HepG2 (cell line): Measurements from ENCODE around the gene C16orf87. TPM values are rescaled to one million over a fixed set of nuclear protein-coding genes. Genes with fewer than 3 reads are reported as not detected.

Experiments used
- HNF4G ChIP-seq, 2 experiments: sonication (generic) in 1 of 2; formaldehyde crosslinking in 1 of 2; IDR thresholded peaks; 2 replicates each; pipeline versions ENCODE4 v1.4.0 to v1.6.1; 2011 to 2020; ENCODE audit warnings: borderline replicate concordance in 2 of 2, low read depth in 2 of 2, mild to moderate bottlenecking in 2 of 2, low read length in 1 of 2, missing genetic modification reagents in 1 of 2, moderate library complexity in 1 of 2
- KDM4B ChIP-seq: sonication (generic); formaldehyde crosslinking; IDR thresholded peaks from 2 replicates; pipeline ENCODE4 v1.4.0; 2020; ENCODE audit warnings: missing genetic modification reagents
- KMT2A ChIP-seq: sonication (generic); formaldehyde crosslinking; IDR thresholded peaks from 2 replicates; pipeline ENCODE4 v1.4.0; 2020; ENCODE audit warnings: missing genetic modification reagents
- MTA3 ChIP-seq: sonication (generic); formaldehyde crosslinking; IDR thresholded peaks from 2 replicates; pipeline ENCODE4 v1.4.0; 2020; ENCODE audit warnings: missing genetic modification reagents
- NCOA1 ChIP-seq: sonication (generic); formaldehyde crosslinking; IDR thresholded peaks from 2 replicates; pipeline ENCODE4 v1.9.0; 2021; ENCODE audit warnings: missing genetic modification reagents
- SMAD3 ChIP-seq: sonication (generic); formaldehyde crosslinking; IDR thresholded peaks from 2 replicates; pipeline ENCODE4 v1.4.0; 2020; ENCODE audit warnings: missing genetic modification reagents
- ZBTB38 ChIP-seq: sonication (generic); formaldehyde crosslinking; IDR thresholded peaks from 2 replicates; pipeline ENCODE4 v1.5.1; 2020; ENCODE audit warnings: mild to moderate bottlenecking, missing genetic modification reagents
- ZNF24 ChIP-seq: fragments of 450-650 bp; IDR thresholded peaks from 2 replicates; pipeline ENCODE4 v1.6.1; 2017; ENCODE audit warnings: antibody characterized with exemption, mild to moderate bottlenecking
- ZNF337 ChIP-seq: sonication (generic); formaldehyde crosslinking; IDR thresholded peaks from 2 replicates; pipeline ENCODE4 v1.5.1; 2020; ENCODE audit warnings: missing genetic modification reagents, low read depth, mild to moderate bottlenecking, borderline replicate concordance
- ZNF441 ChIP-seq: sonication (generic); formaldehyde crosslinking; IDR thresholded peaks from 2 replicates; pipeline ENCODE4 v1.7.0; 2021; ENCODE audit warnings: missing genetic modification reagents, borderline replicate concordance
- ZNF549 ChIP-seq: sonication (generic); formaldehyde crosslinking; IDR thresholded peaks from 2 replicates; pipeline ENCODE4 v1.5.0; 2020; ENCODE audit warnings: missing genetic modification reagents
- ZSCAN9 ChIP-seq: IDR thresholded peaks from 2 replicates; pipeline ENCODE4 v1.6.1; 2016; ENCODE audit warnings: borderline replicate concordance
- polyA plus RNA-seq, 8 experiments: library from polyadenylated mRNA; depleted of rRNA in 3 of 8; stranded (reverse) in 7 of 8; unstranded in 1 of 8; fragments of >200 nt; fragmentation: Illumina TruSeq in 4 of 8; extraction: Trizol in 4 of 8; gene quantifications; 2 replicates each; pipeline versions ENCODE4 v1.2.1 to v1.2.3, GENCODE V29; 2011 to 2016; ENCODE audit warnings: low read depth in 4 of 8, missing spikeins in 1 of 8, mixed read lengths in 1 of 8; ENCODE audit not compliant: insufficient read depth in 1 of 8
- total RNA-seq, 5 experiments: library from RNA; depleted of rRNA; stranded (reverse); fragments of >200 nt; fragmentation: Illumina TruSeq; extraction: Trizol; gene quantifications; 2 replicates each; pipeline ENCODE4 v1.2.3, GENCODE V29; 2016; ENCODE audit warnings: low read depth in 1 of 5
- TF ChIP-seq, protein P1 (sequence below): sonication (generic); formaldehyde crosslinking; IDR thresholded peaks from 2 replicates; pipeline ENCODE4 v1.5.0; 2020; ENCODE audit warnings: missing genetic modification reagents
- TF ChIP-seq, protein P2 (sequence below): sonication (generic); formaldehyde crosslinking; IDR thresholded peaks from 2 replicates; pipeline ENCODE4 v1.4.0; 2020; ENCODE audit warnings: missing genetic modification reagents
- TF ChIP-seq, protein P3 (sequence below): sonication (generic); formaldehyde crosslinking; IDR thresholded peaks from 2 replicates; pipeline ENCODE4; 2020; ENCODE audit warnings: missing genetic modification reagents, mild to moderate bottlenecking, borderline replicate concordance
- TF ChIP-seq, protein P4 (sequence below): sonication (generic); formaldehyde crosslinking; IDR thresholded peaks from 2 replicates; pipeline ENCODE4 v1.5.0; 2020; ENCODE audit warnings: mild to moderate bottlenecking, missing genetic modification reagents

The C16orf87 gene
- total and polyA plus RNA-seq, 2 of the 13 experiments (the other 11 are each of a cell fraction or from before 2014, with no cell fraction given), result 8.6 to 19.5 TPM

DNA sequence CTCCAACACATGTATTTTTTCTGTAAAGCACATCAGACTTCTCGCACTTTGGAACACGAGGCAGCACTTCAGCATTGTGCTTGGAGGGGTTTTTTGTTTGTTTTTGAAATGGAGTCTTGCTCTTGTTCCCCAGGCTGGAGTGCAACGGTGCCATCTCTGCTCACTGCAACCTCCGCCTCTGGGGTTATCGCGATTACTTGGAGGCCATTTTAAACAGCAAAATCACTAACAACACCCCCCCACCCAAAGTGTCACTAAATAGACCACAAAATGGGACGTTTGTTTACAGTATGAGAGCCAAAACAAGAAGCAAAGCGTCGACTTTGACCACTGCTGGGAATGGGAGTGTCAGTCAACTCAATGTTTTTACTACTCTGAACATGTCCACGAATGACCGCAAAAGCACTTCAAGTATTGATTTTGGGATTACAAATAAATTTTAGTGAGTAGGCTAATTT lies 9.0 kb upstream of the C16orf87 start (continued):
- TF ChIP-seq KMT2A, result no peak
- no peak for TF ChIP-seq ZNF24
- TF ChIP-seq HNF4G (IDR thresholded peaks at IDR 0.05; ENCODE audit: borderline replicate concordance, low read depth, low read length), result 0 out of 2 replicates have a peak, but pooled peaks have one; percentile 17
- no peak for TF ChIP-seq HNF4G (CRISPR knock-in tag; IDR thresholded peaks at IDR 0.05; ENCODE audit: borderline replicate concordance, low read depth)
- no peak for TF ChIP-seq ZNF441 (CRISPR knock-in tag)
- 0 out of 2 replicates have a peak, but pooled peaks have one; percentile 19 for TF ChIP-seq KDM4B (CRISPR knock-in tag)
- no peak for TF ChIP-seq ZBTB38
- no peak for TF ChIP-seq SMAD3
- TF ChIP-seq, protein P1, sequence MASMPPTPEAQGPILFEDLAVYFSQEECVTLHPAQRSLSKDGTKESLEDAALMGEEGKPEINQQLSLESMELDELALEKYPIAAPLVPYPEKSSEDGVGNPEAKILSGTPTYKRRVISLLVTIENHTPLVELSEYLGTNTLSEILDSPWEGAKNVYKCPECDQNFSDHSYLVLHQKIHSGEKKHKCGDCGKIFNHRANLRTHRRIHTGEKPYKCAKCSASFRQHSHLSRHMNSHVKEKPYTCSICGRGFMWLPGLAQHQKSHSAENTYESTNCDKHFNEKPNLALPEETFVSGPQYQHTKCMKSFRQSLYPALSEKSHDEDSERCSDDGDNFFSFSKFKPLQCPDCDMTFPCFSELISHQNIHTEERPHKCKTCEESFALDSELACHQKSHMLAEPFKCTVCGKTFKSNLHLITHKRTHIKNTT, result no peak
- TF ChIP-seq MTA3, result no peak
- TF ChIP-seq, protein P2, sequence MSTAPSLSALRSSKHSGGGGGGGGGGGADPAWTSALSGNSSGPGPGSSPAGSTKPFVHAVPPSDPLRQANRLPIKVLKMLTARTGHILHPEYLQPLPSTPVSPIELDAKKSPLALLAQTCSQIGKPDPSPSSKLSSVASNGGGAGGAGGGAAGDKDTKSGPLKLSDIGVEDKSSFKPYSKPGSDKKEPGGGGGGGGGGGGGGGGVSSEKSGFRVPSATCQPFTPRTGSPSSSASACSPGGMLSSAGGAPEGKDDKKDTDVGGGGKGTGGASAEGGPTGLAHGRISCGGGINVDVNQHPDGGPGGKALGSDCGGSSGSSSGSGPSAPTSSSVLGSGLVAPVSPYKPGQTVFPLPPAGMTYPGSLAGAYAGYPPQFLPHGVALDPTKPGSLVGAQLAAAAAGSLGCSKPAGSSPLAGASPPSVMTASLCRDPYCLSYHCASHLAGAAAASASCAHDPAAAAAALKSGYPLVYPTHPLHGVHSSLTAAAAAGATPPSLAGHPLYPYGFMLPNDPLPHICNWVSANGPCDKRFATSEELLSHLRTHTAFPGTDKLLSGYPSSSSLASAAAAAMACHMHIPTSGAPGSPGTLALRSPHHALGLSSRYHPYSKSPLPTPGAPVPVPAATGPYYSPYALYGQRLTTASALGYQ (CRISPR knock-in tag), result 0 out of 2 replicates have a peak, but pooled peaks have one; percentile 26
- TF ChIP-seq, protein P3, sequence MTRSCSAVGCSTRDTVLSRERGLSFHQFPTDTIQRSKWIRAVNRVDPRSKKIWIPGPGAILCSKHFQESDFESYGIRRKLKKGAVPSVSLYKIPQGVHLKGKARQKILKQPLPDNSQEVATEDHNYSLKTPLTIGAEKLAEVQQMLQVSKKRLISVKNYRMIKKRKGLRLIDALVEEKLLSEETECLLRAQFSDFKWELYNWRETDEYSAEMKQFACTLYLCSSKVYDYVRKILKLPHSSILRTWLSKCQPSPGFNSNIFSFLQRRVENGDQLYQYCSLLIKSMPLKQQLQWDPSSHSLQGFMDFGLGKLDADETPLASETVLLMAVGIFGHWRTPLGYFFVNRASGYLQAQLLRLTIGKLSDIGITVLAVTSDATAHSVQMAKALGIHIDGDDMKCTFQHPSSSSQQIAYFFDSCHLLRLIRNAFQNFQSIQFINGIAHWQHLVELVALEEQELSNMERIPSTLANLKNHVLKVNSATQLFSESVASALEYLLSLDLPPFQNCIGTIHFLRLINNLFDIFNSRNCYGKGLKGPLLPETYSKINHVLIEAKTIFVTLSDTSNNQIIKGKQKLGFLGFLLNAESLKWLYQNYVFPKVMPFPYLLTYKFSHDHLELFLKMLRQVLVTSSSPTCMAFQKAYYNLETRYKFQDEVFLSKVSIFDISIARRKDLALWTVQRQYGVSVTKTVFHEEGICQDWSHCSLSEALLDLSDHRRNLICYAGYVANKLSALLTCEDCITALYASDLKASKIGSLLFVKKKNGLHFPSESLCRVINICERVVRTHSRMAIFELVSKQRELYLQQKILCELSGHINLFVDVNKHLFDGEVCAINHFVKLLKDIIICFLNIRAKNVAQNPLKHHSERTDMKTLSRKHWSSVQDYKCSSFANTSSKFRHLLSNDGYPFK (CRISPR knock-in tag), result no peak
- TF ChIP-seq, protein P4, sequence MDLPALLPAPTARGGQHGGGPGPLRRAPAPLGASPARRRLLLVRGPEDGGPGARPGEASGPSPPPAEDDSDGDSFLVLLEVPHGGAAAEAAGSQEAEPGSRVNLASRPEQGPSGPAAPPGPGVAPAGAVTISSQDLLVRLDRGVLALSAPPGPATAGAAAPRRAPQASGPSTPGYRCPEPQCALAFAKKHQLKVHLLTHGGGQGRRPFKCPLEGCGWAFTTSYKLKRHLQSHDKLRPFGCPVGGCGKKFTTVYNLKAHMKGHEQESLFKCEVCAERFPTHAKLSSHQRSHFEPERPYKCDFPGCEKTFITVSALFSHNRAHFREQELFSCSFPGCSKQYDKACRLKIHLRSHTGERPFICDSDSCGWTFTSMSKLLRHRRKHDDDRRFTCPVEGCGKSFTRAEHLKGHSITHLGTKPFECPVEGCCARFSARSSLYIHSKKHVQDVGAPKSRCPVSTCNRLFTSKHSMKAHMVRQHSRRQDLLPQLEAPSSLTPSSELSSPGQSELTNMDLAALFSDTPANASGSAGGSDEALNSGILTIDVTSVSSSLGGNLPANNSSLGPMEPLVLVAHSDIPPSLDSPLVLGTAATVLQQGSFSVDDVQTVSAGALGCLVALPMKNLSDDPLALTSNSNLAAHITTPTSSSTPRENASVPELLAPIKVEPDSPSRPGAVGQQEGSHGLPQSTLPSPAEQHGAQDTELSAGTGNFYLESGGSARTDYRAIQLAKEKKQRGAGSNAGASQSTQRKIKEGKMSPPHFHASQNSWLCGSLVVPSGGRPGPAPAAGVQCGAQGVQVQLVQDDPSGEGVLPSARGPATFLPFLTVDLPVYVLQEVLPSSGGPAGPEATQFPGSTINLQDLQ (CRISPR knock-in tag), result no peak
- no peak; the same call in 1 of the 2 replicates for TF ChIP-seq ZSCAN9 (CRISPR knock-in tag)
- no peak for TF ChIP-seq ZNF549 (CRISPR knock-in tag)
- TF ChIP-seq ZNF337 (CRISPR knock-in tag), result no peak
- 0 out of 2 replicates have a peak, but pooled peaks have one; percentile 37 for TF ChIP-seq NCOA1
